Posterior vena cava (tissue), 2 donors: ENCODE measurements around the gene TSPAN14. TPM values are rescaled to one million over a fixed set of nuclear protein-coding genes. Genes with fewer than 3 reads are reported as not detected.
A peak's percentile ranks its signal among the peaks of the same experiment; 100 is the strongest.
"Not testable (repeated sequence)": the region's sequence is repeated elsewhere in the genome, so short reads cannot be mapped to it uniquely, and the experiment has no call there.

Experiments
- DNase-seq: peaks from one replicate; pipeline ENCODE4 v3.0.0-alpha.2; 2020; ENCODE audit warnings: low spot score
- intact Hi-C, 2 donors: fragments of 100-400 bp; cut with DNase I; formaldehyde crosslinking; loops; one replicate each; pipeline versions ENCODE4 v1.14.1 to v1.14.2; 2022 to 2023
- total RNA-seq, 2 donors: library from RNA; stranded (reverse); fragmentation: NEBNext Ultra II Directional; extraction: Animal tissue kit (Norgen Biotek cat#: 25700); gene quantifications; one replicate each; pipeline ENCODE4 v1.2.1, GENCODE V29; 2021
- donor health status: DM: yes; HTN: yes; CAD: no.
- donor health status: DM: yes; HTN: yes; CAD: no.

Gene TSPAN14
- total RNA-seq, 2 donors from 2014 or later: 56.6 to 57.4 TPM

DNA sequence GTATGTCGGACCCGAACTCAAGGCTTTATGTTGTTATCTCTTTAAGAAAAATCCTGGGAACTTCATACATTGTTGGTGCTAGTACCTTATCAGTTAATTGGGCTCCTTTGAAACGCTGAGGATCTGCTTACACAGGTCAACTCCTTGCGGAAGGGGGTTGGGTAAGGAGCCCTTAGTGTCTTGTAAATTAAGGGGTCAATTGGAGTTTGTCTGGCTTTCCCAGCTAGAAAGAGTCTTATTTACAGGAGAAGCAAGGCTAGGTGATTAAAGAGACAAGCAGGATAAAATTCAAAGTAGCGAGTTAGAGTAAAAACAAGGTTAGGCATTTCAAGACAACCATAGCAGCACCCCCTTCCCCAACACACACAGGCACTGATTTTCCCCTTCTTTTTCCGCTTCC is 36.9 kb upstream of the TSPAN14 start:
- DNase-seq, intact Hi-C loops: not testable (repeated sequence)

DNA sequence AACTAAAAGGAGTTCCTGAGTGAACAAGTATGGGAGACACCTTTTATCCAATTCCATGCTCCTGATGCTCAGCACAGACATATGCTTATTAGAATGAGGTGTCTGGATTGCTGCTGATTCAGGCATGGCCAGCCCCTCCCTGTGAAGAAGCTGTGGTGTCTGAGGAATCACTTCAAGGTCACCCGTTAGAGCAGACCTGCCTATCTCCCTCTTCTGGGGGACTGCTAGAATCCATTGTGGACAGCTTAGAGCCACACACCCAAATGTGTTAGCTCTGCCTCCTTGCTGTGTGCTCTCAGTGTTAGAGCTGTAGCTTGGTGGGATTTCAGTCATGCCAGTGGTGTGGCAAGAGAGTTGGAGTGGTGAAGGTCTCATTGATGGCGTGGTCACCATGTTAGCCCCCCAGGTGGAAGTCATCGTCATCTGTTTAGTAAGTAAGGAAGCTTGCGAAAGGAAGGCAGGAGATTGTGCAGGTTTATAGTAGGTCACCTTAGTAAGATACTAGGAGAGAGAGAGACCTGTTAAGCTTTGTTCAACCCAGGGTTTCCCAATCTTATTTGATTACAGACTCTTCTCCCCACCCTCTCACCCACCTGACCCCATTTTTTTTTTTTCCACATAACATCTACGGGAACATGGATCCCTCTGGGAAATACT is 32.9 kb upstream of the TSPAN14 start:
- intact Hi-C loops: loop anchor here in 1 of 2 donors (10.0 kb wide), 1 partner anchor 726 kb away; no protein-coding TSS in a partner anchor
- DNase-seq: no peak

DNA sequence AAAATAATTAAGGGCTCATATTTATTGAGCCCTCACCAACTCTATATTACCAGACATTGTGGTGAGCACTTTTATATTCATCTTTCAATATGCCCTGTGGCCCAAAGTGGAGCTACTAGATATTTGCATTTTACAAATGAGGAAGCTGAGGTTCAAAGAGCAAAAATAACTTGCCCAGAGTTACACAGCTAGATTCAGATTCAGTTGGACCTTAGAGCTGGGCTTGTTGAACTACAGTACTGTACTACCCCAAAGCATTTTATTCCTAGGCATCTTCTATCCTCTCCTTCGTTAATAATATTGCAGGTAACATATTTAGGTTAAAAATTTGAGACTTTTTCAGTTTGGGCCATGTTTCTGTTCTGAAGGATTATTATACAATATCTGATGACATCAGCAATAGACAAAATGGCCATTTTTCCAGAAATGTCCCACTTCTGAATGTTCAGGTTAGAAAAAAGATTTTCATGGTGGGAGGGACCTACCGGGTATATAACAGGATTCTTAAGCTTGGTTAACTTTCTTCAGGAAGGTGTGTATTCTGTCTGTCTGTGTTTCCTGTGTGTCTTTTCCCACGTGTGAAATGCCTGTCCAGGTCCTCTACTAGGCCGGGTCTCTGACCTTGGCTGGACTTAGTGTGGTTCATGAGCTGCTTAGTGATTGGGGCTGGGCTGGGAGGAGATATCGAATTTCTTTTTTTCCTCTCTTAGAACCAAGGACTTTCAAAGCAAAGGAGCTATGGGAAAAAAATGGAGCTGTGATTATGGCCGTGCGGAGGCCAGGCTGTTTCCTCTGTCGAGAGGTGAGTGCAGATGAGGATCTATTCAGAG is 32.2 kb upstream of the TSPAN14 start:
- DNase-seq: no peak
- intact Hi-C loops: loop anchor here in 1 of 2 donors (10.0 kb wide), 1 partner anchor 727 kb away; no protein-coding TSS in a partner anchor

DNA sequence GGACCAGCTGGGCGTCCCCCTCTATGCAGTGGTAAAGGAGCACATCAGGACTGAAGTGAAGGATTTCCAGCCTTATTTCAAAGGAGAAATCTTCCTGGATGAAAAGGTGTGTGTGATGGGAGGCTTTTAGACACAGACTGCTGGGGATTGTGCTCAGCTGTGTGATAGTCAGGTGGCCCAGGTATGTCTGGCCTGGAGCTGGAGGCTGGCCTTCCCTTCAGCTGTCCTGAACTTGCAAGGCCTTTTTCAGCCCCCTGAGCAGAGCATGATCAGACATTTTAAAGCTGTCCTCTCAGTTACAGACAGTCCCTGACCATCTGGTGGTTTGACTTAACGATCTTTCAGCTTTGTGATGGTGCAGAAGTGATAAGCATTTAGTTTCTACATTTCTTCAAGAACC is 28.2 kb upstream of the TSPAN14 start:
- intact Hi-C loops: loop anchor here in 1 of 2 donors (10.0 kb wide), 1 partner anchor 731 kb away; no protein-coding TSS in a partner anchor
- no peak for DNase-seq

DNA sequence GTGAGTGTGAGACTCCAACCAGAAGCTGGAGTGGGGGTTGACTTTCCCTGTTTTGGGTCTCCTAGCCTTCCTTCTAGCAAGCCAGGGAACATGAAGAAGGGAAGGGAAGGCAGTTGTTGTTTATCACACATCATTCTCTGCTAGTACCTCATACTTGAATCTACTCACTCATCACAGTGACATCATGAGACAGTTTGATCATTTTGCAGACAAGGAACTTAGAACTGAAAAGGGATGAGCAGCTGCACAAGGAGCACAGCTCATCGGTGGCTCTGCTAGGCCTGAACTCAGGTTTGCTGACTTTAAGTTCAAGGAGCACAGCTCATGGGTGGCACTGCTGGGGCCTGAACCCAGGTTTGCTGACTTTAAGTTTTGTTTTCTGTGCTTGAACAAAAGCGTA is 26.6 kb upstream of the TSPAN14 start:
- DNase-seq: no peak
- intact Hi-C loops: loop anchor here in 1 of 2 donors (10.0 kb wide), 1 partner anchor 733 kb away; no protein-coding TSS in a partner anchor

DNA sequence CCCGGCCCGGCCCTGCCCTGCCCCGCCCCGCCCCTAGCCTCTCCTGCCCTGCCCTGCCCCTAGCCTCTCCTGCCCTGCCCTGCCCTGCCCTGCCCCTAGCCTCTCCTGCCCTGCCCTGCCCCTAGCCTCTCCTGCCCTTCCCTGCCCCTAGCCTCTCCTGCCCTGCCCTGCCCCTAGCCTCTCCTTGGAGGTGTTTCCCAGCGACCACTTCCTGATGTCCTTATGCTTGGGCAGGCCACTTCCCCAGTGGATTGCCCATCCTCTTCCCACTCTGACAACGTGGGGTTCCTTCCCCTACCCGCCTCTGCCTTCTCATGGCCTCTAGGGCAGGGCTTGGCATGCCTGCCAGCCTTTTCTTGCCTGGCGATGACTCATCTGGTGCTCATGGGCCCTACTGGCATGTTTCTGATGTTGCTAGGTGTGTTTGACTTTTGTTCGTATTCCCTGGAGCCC is 24.6 kb upstream of the TSPAN14 start:
- no peak for DNase-seq
- intact Hi-C loops: loop anchor here in 1 of 2 donors (10.0 kb wide), 1 partner anchor 735 kb away; no protein-coding TSS in a partner anchor

DNA sequence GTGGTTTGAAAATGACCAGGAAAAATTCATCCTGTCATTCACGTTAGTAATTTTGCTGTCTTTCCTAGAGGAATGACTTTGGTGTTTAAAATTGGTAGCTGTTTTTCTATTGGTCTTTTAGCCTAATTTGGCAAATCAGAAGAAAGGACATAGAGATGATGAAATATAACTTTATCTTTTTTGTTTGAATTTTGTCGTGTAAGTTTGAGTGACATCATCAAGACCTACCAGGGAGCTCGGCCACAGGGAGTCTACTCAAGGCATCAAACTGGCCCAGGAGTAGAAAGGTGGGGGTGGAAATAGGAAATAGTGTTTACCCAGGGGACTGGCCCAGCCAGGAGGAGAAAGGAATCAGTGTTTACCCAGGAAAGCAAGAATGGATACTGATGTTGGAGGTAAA is 21.0 kb upstream of the TSPAN14 start:
- intact Hi-C loops: no loop called here
- no peak for DNase-seq

DNA sequence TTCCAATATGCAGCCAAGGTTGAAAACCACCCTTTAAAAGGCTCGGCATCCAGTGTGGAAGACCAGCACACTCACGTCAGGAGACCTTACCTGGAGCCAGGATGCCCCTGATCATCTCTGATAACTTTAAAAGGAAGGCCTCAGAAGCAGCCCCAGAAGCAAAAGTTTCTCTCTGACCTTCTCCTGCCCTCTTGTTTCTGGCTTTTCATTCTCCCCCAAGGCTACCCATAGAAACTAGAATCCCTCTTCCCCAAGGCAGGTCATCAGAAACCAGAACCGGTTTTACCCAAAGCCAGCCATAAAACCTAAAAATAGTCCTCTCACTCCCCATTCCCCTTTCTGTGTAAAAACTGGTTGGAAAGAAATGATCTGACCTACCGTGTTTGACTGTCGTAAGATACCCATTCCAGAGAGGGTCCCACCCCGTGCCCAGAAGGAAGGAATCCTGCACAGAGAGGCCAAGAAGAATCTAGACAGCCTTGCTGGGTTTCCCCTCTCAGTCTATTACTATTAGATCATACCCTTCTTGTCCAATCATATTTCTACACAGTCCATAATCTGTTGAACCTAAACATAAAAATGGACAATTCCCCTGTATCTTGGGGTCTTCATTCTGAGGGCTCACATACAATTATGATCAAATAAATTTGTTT is 17.5 kb upstream of the TSPAN14 start:
- no peak for DNase-seq
- intact Hi-C loops: no loop called here

DNA sequence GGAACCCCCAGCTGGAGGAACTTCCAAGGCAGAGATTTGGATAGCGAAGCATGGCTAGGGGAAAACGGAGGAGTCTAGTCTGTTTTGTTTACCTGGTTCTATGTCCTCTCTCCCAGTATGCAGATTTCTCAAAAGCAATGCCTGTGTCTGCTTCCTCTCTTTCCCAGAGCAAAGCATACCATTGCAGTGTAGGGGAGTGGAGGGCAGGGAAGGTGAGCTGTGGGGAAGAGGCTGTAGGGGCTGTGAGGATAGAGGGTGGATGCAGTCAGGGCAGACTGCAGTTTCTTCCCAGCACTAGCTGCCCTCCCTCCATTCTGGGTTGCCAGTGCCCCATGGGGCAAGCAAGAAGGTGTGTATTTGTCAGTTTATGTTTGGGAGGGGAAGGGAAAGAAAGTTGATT is 16.9 kb upstream of the TSPAN14 start:
- DNase-seq: no peak
- intact Hi-C loops: no loop called here

DNA sequence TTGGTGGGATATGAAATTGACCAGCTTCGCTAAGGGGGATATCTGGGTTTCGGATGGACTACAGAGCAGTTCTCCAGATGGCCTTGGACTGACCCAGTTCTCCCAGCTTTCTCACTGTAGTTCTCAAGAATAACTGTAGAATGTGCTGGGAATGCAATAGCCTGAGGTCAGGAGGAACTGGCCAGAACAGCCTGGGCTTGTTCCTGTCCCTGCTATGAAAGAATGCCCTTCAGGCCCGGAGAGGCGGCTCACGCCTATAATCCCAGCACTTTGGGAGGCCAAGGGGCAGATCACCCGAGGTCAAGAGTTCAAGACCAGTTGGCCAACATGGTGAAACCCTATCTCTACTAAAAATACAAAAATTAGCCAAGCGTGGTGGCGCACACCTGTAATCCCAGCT is 12.3 kb upstream of the TSPAN14 start:
- DNase-seq: no peak
- intact Hi-C loops: loop anchor here in 1 of 2 donors (10.0 kb wide), 1 partner anchor 483 kb away; no protein-coding TSS in a partner anchor

DNA sequence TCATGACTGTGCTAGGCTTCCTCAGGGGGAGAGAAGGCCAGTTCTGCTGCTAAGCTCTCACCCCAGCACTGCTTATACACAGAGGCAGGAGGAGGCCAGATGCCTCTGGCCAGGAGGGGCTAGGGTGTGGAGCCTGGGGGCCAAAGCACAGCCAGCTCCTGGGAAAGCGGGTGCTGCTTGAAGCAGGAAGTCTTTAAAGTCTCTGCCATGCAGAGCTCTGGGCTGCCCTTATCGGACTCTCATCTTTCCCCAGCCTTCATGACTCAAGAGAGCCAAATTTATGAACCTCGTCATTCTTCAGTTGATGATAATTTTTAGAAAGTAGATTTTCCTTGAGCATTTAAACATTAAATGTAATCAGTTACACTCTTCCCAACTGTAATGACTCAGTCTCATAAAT is 11.2 kb upstream of the TSPAN14 start:
- intact Hi-C loops: loop anchor here in 1 of 2 donors (10.0 kb wide), 1 partner anchor 482 kb away; no protein-coding TSS in a partner anchor
- DNase-seq: no peak

DNA sequence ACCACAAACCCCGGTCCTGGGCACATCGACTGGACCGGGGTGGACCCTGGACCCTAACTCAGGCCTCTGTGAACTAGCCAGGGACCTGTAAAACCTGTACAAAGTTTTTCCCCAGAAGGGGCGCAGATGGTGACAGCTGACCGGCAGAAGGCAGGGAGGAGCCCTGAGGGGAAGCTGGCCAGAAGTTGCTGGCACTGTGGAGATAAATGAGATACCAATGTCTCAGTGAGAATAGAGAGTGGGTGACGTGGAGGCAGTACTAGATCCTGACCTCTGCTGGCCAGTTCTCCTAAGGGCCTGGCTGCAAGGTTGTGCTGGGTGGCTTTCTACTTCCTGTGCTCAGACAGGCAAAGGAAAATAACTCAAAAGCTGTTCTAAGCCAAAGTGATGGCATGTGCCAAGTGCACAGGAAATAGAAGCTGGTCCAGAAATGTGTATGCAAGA is 10.6 kb upstream of the TSPAN14 start:
- intact Hi-C loops: loop anchor here in 1 of 2 donors (10.0 kb wide), 1 partner anchor 481 kb away; no protein-coding TSS in a partner anchor

DNA sequence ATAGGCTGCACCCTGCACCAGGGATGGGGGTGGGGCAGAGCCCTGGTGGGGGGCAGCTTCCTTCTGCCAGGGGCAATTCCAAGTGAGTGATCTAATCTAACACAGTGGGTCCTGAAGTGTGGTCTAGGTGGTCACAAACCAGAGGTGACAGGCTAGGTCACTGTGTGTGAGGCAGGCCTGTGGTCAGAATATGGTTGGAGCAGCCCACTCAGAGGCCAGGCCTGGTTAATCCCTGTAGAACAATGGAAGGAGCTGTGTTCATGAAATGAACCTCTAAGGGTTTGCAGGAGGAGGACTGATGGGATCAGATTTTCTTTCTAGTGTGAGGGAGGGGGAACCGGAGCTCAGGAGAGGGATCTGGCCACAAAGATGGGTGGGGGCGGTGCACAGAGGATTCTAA is 10.0 kb upstream of the TSPAN14 start:
- intact Hi-C loops: loop anchor here (2.0 to 10.0 kb wide), 2 partner anchors 61 to 481 kb away; no protein-coding TSS in a partner anchor
- DNase-seq: peak; percentile 56

More for the DNA sequence above, 10.6 kb upstream of the TSPAN14 start:
- no peak for DNase-seq

DNA sequence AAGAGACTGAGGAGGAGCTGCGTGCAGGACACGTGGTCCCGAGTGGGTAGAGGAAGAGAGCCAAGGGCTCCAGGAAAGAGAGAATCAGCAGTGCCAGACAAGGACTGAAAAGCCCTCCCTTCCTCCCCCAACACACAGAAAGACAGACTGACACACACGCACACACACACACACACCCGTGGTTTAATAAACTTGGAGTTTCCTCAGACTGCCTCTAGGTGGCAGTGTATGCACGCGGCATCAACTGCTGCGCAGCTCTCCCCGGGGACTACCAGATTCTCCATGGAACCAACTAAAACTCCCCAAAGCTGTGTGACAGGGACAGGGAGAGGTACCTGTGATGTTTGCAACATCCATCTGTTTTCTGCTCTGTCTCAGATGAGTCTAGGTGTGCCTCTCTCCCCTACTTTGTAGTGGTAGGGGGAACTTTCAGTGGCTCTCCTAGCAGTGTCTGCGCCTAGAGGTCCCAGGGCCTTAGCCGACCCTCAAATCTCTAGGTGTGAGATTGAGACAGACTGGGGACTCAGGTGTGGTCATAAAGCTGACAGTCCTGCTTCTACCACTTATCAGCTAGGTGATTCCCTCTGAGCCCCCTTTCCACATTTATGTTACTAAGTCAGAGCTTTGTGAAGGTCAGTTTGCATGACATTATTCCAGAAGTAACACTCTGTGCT is 9.3 kb upstream of the TSPAN14 start:
- peak; percentile 89 for DNase-seq
- intact Hi-C loops: loop anchor here (2.0 to 10.0 kb wide), 3 partner anchors 60 to 480 kb away; no protein-coding TSS in a partner anchor

DNA sequence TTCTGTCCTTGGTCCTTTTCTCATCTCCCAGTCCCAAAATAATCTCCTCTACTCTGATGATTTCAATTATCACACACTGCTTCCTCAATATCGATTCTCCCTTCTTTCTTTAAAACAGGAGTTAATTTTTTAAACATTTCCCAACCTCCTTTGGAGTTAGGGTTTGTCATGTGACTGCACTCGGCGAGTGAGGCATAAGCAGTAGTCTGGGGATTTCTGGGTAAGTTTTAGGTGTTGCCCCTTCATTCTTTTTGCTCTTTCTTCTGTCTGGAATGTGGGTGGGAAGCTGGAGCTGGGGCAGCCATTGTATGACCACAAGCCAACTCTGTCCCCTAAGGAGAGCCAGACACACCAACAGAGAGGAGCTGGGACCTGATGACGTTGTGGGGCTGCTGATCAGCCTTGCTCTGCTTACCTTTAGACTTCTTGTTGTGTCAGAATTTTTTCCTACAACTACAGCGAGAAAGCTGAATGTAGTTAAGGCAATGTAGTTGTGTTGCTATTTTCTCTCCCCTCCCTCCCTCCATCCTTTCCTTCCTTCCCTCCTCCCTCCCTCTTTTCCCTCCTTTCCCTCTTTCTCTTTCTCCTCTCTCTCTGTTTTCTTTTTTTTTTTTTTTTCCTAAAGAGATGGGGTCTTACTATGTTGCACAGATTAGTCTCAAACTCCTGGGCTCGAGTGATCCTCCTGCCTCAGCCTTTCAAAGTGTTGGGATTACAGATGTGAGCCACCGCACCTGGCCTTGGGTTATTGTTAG is 6.5 kb upstream of the TSPAN14 start:
- intact Hi-C loops: loop anchor here in 1 of 2 donors (5.0 to 10.0 kb wide), 2 partner anchors 60 to 477 kb away; no protein-coding TSS in a partner anchor
- DNase-seq: no peak

DNA sequence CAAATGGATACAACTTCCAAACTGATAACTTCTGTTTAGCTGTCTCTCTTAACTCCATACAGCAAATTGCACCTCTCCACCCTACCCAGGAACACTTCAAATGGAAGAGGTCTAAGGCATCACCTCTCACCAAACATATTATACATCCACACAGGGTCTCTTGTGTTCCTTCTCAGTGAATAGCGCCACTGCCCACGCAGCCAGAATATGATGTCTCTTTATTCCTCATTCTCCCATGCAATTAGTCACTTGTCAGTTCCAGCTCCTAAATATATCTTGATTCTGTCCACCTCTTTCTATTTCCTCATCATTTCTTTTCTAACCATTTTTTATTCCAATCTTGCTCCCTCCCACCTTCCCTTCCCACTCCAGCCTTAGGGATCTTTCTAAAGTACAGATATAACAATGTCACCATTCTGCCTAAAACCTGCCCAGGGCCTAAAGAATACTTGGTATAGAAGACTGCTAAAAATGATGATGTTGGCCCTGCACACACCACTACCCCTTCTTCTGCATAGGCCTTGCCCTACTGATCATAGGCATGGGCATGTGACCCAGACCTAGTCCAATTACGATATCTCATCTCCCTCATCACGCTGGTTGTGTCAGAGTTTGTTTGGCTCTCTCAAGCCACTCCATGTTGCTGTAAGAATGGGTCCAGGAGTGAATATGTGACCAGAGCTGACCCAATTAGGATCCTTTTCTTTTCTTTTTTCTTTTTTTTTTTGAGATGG is 5.7 kb upstream of the TSPAN14 start:
- DNase-seq: no peak
- intact Hi-C loops: loop anchor here in 1 of 2 donors (5.0 to 10.0 kb wide), 2 partner anchors 59 to 476 kb away; no protein-coding TSS in a partner anchor

DNA sequence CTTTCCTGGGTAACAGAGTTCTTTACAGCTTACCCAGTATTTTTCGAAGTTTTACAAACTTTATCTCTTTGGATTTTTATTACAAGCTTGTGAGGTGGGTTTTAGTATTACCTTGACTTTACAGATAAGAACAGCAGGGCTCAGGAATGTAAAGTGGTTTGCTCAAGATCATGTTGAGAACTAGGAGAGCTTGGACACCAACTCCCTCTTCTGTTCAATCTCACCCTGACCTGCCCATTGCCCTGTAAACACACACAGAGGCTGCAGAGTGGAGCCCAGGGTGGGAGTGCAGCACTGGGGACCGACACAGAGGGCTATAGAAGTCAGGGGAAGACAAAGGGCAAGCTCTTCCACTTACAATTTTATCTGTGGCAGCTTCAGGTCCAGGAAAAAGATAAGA is 4.6 kb upstream of the TSPAN14 start:
- DNase-seq: no peak
- intact Hi-C loops: loop anchor here in 1 of 2 donors (5.0 to 10.0 kb wide), 2 partner anchors 58 to 475 kb away; no protein-coding TSS in a partner anchor
